HL-60 (cell line): Measurements from ENCODE around the gene SCGN.

Experiments
- DNase-seq, 2 experiments: peaks; one replicate each; pipeline ENCODE4 v3.0.0-alpha.2; 2010 to 2020; ENCODE audit warnings: low read depth in 1 of 2, low spot score in 1 of 2
- H3K27ac ChIP-seq: fragments of 250-450 bp; sonication (Bioruptor Pico); replicated peaks from 2 replicates; pipeline ENCODE4 v1.5.1; 2020; ENCODE audit warnings: mild to moderate bottlenecking, moderate library complexity
- H3K27me3 ChIP-seq: fragments of 250-450 bp; sonication (Bioruptor Pico); 2 replicates; pipeline ENCODE4 v1.5.1; 2021; ENCODE audit warnings: mild to moderate bottlenecking, moderate library complexity; ENCODE audit not compliant: insufficient read depth, poor library complexity, severe bottlenecking
- H3K4me3 ChIP-seq: replicated peaks from 2 replicates; pipeline ENCODE4 v1.5.1; 2011; ENCODE audit warnings: mild to moderate bottlenecking, control low read depth, low read length; ENCODE audit not compliant: insufficient read depth
- CTCF ChIP-seq: IDR thresholded peaks from one replicate; pipeline ENCODE4 v1.5.1; 2011; ENCODE audit warnings: low read length, control low read depth, inconsistent platforms; ENCODE audit not compliant: insufficient read depth
- GABPA ChIP-seq: IDR thresholded peaks from 2 replicates; pipeline ENCODE4 v1.6.1; 2012; ENCODE audit warnings: low read depth
- POLR2AphosphoS5 ChIP-seq: IDR thresholded peaks from 2 replicates; pipeline ENCODE4 v1.6.1; 2012; ENCODE audit warnings: low read depth
- REST ChIP-seq: IDR thresholded peaks from 2 replicates; pipeline ENCODE4 v1.6.1; 2012; ENCODE audit warnings: low read depth; ENCODE audit not compliant: insufficient replicate concordance
- SPI1 ChIP-seq: IDR thresholded peaks from 2 replicates; pipeline ENCODE4 v1.6.1; 2012; ENCODE audit warnings: low read depth, mild to moderate bottlenecking, borderline replicate concordance

Gene SCGN

GRCh38 chr6:25606151-25606550 is 45.9 kb upstream of the SCGN start:
- TF ChIP-seq CTCF (no peak), SPI1 (no peak), GABPA (no peak), REST (no peak), POLR2AphosphoS5 (no peak)
- no peak for DNase-seq
- H3K27ac ChIP-seq: no peak overlapping the region
- no peak overlapping the region for H3K4me3 ChIP-seq
- no peaks in the 10 kb centered on the region for H3K27me3 ChIP-seq

- no peak for DNase-seq
- H3K27ac ChIP-seq: no peak overlapping the region
- no peaks in the 10 kb centered on the region for H3K27me3 ChIP-seq
- no peak for TF ChIP-seq GABPA
- TF ChIP-seq CTCF: no peak
- no peak for TF ChIP-seq SPI1
- no peak for TF ChIP-seq REST
- no peak for TF ChIP-seq POLR2AphosphoS5
- H3K4me3 ChIP-seq: no peak overlapping the region
Observed at GRCh38 chr6:25608558-25609174, 43.3 kb upstream of the SCGN start.

GRCh38 chr6:25612666-25613065 is 39.3 kb upstream of the SCGN start:
- no peak for TF ChIP-seq REST
- TF ChIP-seq SPI1: peak; percentile 84
- no peaks in the 10 kb centered on the region for H3K27me3 ChIP-seq
- DNase-seq: no peak
- H3K27ac ChIP-seq: no peak overlapping the region
- H3K4me3 ChIP-seq: no peak overlapping the region

- no peak for DNase-seq
- no peak for TF ChIP-seq GABPA
- TF ChIP-seq POLR2AphosphoS5: no peak
- no peak for TF ChIP-seq SPI1
- TF ChIP-seq CTCF: no peak
- no peak for TF ChIP-seq REST
Observed at GRCh38 chr6:25613415-25613814, 38.6 kb upstream of the SCGN start.

More at GRCh38 chr6:25613415-25613814, 38.6 kb upstream of the SCGN start:
- no peaks in the 10 kb centered on the region for H3K27me3 ChIP-seq
- H3K27ac ChIP-seq: no peak overlapping the region
- no peak overlapping the region for H3K4me3 ChIP-seq
